ENCODE measurements around the gene CCNL1.
"Not testable (repeated sequence)": the region's sequence is repeated elsewhere in the genome, so short reads cannot be mapped to it uniquely, and the experiment has no call there.

The CCNL1 gene

GRCh38 chr3:157159762-157160657, at the start of gene CCNL1:
Gene CCNL1, minus strand, starts transcription at chr3:157160147. Its CDS starts 53 bp downstream, at chr3:157160094.
- no peaks in the 10 kb centered on the region for H3K27me3 ChIP-seq (ENCODE audit: control insufficient read depth in 1 of 2, insufficient read depth in 2 of 2, low read length in 2 of 2)
- peak within 1 kb of the TSS; percentile 80 to 88 for H3K4me3 ChIP-seq (ENCODE audit: low read depth in 1 of 2, low read length in 2 of 2)
- peaks cover 24 to 29% of the 10 kb centered on the region in 2 donors for H3K36me3 ChIP-seq (ENCODE audit: control insufficient read depth in 1 of 2, insufficient read depth in 2 of 2, low read length in 2 of 2)
- peak within 1 kb of the TSS; percentile 96 to 100 for H3K9ac ChIP-seq (ENCODE audit: low read depth in 1 of 2, low read length in 2 of 2)
- H3K9me3 ChIP-seq (ENCODE audit: control insufficient read depth in 1 of 2, low read length in 2 of 2), result no peaks in the 10 kb centered on the region
- peak within 1 kb of the TSS; percentile 99 for H3K27ac ChIP-seq (ENCODE audit: low read depth, low read length)
- peaks cover 40 to 48% of the 10 kb centered on the region in 2 donors for H3K4me1 ChIP-seq (ENCODE audit: control insufficient read depth in 1 of 2, insufficient read depth in 2 of 2, low read length in 2 of 2)

- Histone ChIP-seq H3K36me3 (ENCODE audit: control insufficient read depth in 1 of 2, insufficient read depth in 2 of 2, low read length in 2 of 2) (no peaks in the 10 kb centered on the region), H3K4me3 (ENCODE audit: low read depth in 1 of 2, low read length in 2 of 2) (no peak overlapping the region), H3K9me3 (ENCODE audit: control insufficient read depth in 1 of 2, low read length in 2 of 2) (no peaks in the 10 kb centered on the region), H3K27ac (ENCODE audit: low read depth, low read length) (no peak overlapping the region), H3K9ac (ENCODE audit: low read depth in 1 of 2, low read length in 2 of 2) (no peak overlapping the region), H3K27me3 (ENCODE audit: control insufficient read depth in 1 of 2, insufficient read depth in 2 of 2, low read length in 2 of 2) (no peaks in the 10 kb centered on the region), H3K4me1 (ENCODE audit: control insufficient read depth in 1 of 2, insufficient read depth in 2 of 2, low read length in 2 of 2) (peaks cover 0 to 5% of the 10 kb centered on the region in 2 donors)
Measured at GRCh38 chr3:157204880-157205279, 44.9 kb upstream of the CCNL1 start.

DNA sequence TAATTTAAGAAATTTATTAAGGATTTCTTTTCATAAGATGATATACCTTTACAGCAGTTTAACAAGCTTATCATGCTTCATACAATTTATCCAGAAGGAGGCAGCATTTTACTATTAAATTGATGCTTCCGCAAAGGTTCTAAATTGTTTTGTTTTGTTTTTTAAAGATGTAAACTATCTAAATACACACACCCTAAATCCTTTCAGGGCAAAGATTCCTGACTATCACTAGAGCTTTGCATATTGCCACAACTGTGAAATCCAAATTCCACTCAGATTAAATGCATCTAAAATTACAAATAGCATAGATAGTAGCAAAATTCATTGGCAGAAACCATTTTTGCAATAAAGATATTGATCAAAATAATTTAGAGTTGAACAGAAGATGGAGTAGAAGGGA, 44.5 kb upstream of the CCNL1 start:
- Histone ChIP-seq H3K4me1 (ENCODE audit: control insufficient read depth in 1 of 2, insufficient read depth in 2 of 2, low read length in 2 of 2) (peaks cover 0 to 5% of the 10 kb centered on the region in 2 donors), H3K9ac (ENCODE audit: low read depth in 1 of 2, low read length in 2 of 2) (no peak overlapping the region), H3K4me3 (ENCODE audit: low read depth in 1 of 2, low read length in 2 of 2) (no peak overlapping the region)

GRCh38 chr3:157201648-157202278, 41.8 kb upstream of the CCNL1 start:
- Histone ChIP-seq H3K4me3 (ENCODE audit: low read depth in 1 of 2, low read length in 2 of 2) (no peak overlapping the region), H3K4me1 (ENCODE audit: control insufficient read depth in 1 of 2, insufficient read depth in 2 of 2, low read length in 2 of 2) (peaks cover 0 to 5% of the 10 kb centered on the region in 2 donors), H3K9me3 (ENCODE audit: control insufficient read depth in 1 of 2, low read length in 2 of 2) (no peaks in the 10 kb centered on the region), H3K9ac (ENCODE audit: low read depth in 1 of 2, low read length in 2 of 2) (no peak overlapping the region), H3K27ac (ENCODE audit: low read depth, low read length) (no peak overlapping the region), H3K27me3 (ENCODE audit: control insufficient read depth in 1 of 2, insufficient read depth in 2 of 2, low read length in 2 of 2) (no peaks in the 10 kb centered on the region), H3K36me3 (ENCODE audit: control insufficient read depth in 1 of 2, insufficient read depth in 2 of 2, low read length in 2 of 2) (no peaks in the 10 kb centered on the region)

More for the DNA sequence above, 44.5 kb upstream of the CCNL1 start:
- H3K9me3 ChIP-seq (ENCODE audit: control insufficient read depth in 1 of 2, low read length in 2 of 2), result no peaks in the 10 kb centered on the region
- no peak overlapping the region for H3K27ac ChIP-seq (ENCODE audit: low read depth, low read length)
- H3K36me3 ChIP-seq (ENCODE audit: control insufficient read depth in 1 of 2, insufficient read depth in 2 of 2, low read length in 2 of 2), result no peaks in the 10 kb centered on the region
- H3K27me3 ChIP-seq (ENCODE audit: control insufficient read depth in 1 of 2, insufficient read depth in 2 of 2, low read length in 2 of 2), result no peaks in the 10 kb centered on the region

DNA sequence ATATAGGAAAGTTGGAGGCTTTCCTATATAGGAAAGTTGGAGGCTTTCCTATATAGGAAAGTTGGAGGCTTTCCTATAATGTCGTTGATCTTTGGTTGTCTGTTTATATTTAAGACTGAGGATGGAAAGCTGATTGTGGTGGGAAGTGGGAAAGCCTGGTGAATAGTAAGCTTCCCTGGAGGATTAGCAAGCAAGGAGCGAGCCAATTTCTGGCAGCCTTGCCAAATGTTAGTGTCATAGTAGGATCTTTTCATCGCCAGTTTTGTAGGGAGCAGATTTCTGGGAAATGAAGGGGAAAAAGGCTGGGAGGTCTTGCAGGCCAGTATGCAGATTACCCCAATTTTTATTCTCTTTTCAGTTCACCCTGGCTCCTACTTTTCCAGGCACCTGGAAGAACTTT, 39.9 kb upstream of the CCNL1 start:
- H3K36me3 ChIP-seq (ENCODE audit: control insufficient read depth in 1 of 2, insufficient read depth in 2 of 2, low read length in 2 of 2), result no peaks in the 10 kb centered on the region
- H3K9ac ChIP-seq (ENCODE audit: low read depth in 1 of 2, low read length in 2 of 2), result no peak overlapping the region
- no peak overlapping the region for H3K4me3 ChIP-seq (ENCODE audit: low read depth in 1 of 2, low read length in 2 of 2)
- H3K27me3 ChIP-seq (ENCODE audit: control insufficient read depth in 1 of 2, insufficient read depth in 2 of 2, low read length in 2 of 2), result no peaks in the 10 kb centered on the region
- peaks cover 0 to 5% of the 10 kb centered on the region in 2 donors for H3K4me1 ChIP-seq (ENCODE audit: control insufficient read depth in 1 of 2, insufficient read depth in 2 of 2, low read length in 2 of 2)
- peaks cover 4 to 9% of the 10 kb centered on the region in 2 donors for H3K9me3 ChIP-seq (ENCODE audit: control insufficient read depth in 1 of 2, low read length in 2 of 2)
- no peak overlapping the region for H3K27ac ChIP-seq (ENCODE audit: low read depth, low read length)

GRCh38 chr3:157195965-157196364, 36.0 kb upstream of the CCNL1 start:
- H3K9ac ChIP-seq (ENCODE audit: low read depth in 1 of 2, low read length in 2 of 2), result no peak overlapping the region
- no peak overlapping the region for H3K4me3 ChIP-seq (ENCODE audit: low read depth in 1 of 2, low read length in 2 of 2)
- no peaks in the 10 kb centered on the region for H3K4me1 ChIP-seq (ENCODE audit: control insufficient read depth in 1 of 2, insufficient read depth in 2 of 2, low read length in 2 of 2)
- H3K27ac ChIP-seq (ENCODE audit: low read depth, low read length), result no peak overlapping the region
- no peaks in the 10 kb centered on the region for H3K36me3 ChIP-seq (ENCODE audit: control insufficient read depth in 1 of 2, insufficient read depth in 2 of 2, low read length in 2 of 2)
- H3K9me3 ChIP-seq (ENCODE audit: control insufficient read depth in 1 of 2, low read length in 2 of 2), result peaks cover 4 to 11% of the 10 kb centered on the region in 2 donors
- no peaks in the 10 kb centered on the region for H3K27me3 ChIP-seq (ENCODE audit: control insufficient read depth in 1 of 2, insufficient read depth in 2 of 2, low read length in 2 of 2)

GRCh38 chr3:157191149-157191548, 31.2 kb upstream of the CCNL1 start:
- not testable (repeated sequence) for H3K36me3 ChIP-seq (ENCODE audit: control insufficient read depth in 1 of 2, insufficient read depth in 2 of 2, low read length in 2 of 2); H3K9ac ChIP-seq (ENCODE audit: low read depth in 1 of 2, low read length in 2 of 2); H3K27me3 ChIP-seq (ENCODE audit: control insufficient read depth in 1 of 2, insufficient read depth in 2 of 2, low read length in 2 of 2); H3K4me3 ChIP-seq (ENCODE audit: low read depth in 1 of 2, low read length in 2 of 2); H3K27ac ChIP-seq (ENCODE audit: low read depth, low read length); H3K4me1 ChIP-seq (ENCODE audit: control insufficient read depth in 1 of 2, insufficient read depth in 2 of 2, low read length in 2 of 2)
- peaks cover 29 to 43% of the 10 kb centered on the region in 2 donors for H3K9me3 ChIP-seq (ENCODE audit: control insufficient read depth in 1 of 2, low read length in 2 of 2)

DNA sequence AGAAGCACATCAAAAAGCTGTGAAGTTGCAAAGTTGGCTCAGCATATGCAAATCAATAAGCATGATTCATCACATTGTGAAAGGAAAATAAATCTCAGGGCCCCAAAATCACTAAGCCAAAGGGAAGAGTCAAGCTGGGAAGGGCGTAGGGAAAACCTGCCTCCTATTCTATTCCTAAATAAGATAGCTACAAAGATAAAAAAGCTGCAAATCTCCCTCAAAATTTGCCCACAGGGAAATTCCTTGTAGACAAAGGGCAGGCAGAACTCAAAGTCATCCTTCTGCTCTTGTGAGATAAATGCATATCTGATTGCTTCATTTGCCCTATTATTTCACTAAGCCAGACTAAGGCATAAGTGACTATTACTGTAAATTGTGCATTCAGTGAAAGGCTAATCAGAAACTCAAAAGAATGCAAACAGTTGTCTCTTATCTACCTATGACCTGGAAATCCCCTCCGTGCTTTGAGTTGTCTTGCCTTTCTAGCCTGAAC, 30.5 kb upstream of the CCNL1 start:
- Histone ChIP-seq H3K27me3 (ENCODE audit: control insufficient read depth in 1 of 2, insufficient read depth in 2 of 2, low read length in 2 of 2) (no peaks in the 10 kb centered on the region), H3K9ac (ENCODE audit: low read depth in 1 of 2, low read length in 2 of 2) (no peak overlapping the region), H3K9me3 (ENCODE audit: control insufficient read depth in 1 of 2, low read length in 2 of 2) (peaks cover 28 to 46% of the 10 kb centered on the region in 2 donors), H3K27ac (ENCODE audit: low read depth, low read length) (no peak overlapping the region), H3K4me1 (ENCODE audit: control insufficient read depth in 1 of 2, insufficient read depth in 2 of 2, low read length in 2 of 2) (no peaks in the 10 kb centered on the region), H3K36me3 (ENCODE audit: control insufficient read depth in 1 of 2, insufficient read depth in 2 of 2, low read length in 2 of 2) (peaks cover 0 to 7% of the 10 kb centered on the region in 2 donors), H3K4me3 (ENCODE audit: low read depth in 1 of 2, low read length in 2 of 2) (no peak overlapping the region)

DNA sequence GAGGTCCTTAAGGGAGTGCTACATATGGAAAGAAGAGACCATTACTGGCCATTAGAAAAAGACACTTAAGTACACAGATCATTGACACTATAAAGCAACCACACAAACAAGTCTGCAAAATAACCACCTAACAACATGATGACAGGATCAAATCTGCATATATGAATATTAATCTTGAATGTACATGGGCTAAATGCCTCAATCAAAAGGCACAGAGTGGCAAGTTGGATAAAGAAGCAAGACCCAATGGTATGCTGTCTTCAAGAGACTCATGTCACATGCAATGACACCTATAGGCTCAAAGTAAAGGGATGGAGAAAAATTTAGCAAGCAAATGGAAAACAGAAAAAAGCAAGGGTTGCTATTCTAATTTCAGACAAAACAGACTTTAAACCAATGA, 28.4 kb upstream of the CCNL1 start:
- peaks cover 0 to 14% of the 10 kb centered on the region in 2 donors for H3K36me3 ChIP-seq (ENCODE audit: control insufficient read depth in 1 of 2, insufficient read depth in 2 of 2, low read length in 2 of 2)
- H3K27me3 ChIP-seq (ENCODE audit: control insufficient read depth in 1 of 2, insufficient read depth in 2 of 2, low read length in 2 of 2), result no peaks in the 10 kb centered on the region
- peaks cover 28 to 47% of the 10 kb centered on the region in 2 donors for H3K9me3 ChIP-seq (ENCODE audit: control insufficient read depth in 1 of 2, low read length in 2 of 2)
- no peak overlapping the region for H3K27ac ChIP-seq (ENCODE audit: low read depth, low read length)
- no peaks in the 10 kb centered on the region for H3K4me1 ChIP-seq (ENCODE audit: control insufficient read depth in 1 of 2, insufficient read depth in 2 of 2, low read length in 2 of 2)
- no peak overlapping the region for H3K9ac ChIP-seq (ENCODE audit: low read depth in 1 of 2, low read length in 2 of 2)
- no peak overlapping the region for H3K4me3 ChIP-seq (ENCODE audit: low read depth in 1 of 2, low read length in 2 of 2)

GRCh38 chr3:157182879-157183278, 22.9 kb upstream of the CCNL1 start:
- no peak overlapping the region for H3K4me3 ChIP-seq (ENCODE audit: low read depth in 1 of 2, low read length in 2 of 2)
- H3K27ac ChIP-seq (ENCODE audit: low read depth, low read length), result no peak overlapping the region
- H3K4me1 ChIP-seq (ENCODE audit: control insufficient read depth in 1 of 2, insufficient read depth in 2 of 2, low read length in 2 of 2), result no peaks in the 10 kb centered on the region
- no peaks in the 10 kb centered on the region for H3K27me3 ChIP-seq (ENCODE audit: control insufficient read depth in 1 of 2, insufficient read depth in 2 of 2, low read length in 2 of 2)
- peaks cover 15 to 29% of the 10 kb centered on the region in 2 donors for H3K9me3 ChIP-seq (ENCODE audit: control insufficient read depth in 1 of 2, low read length in 2 of 2)
- H3K9ac ChIP-seq (ENCODE audit: low read depth in 1 of 2, low read length in 2 of 2), result no peak overlapping the region
- H3K36me3 ChIP-seq (ENCODE audit: control insufficient read depth in 1 of 2, insufficient read depth in 2 of 2, low read length in 2 of 2), result peaks cover 0 to 17% of the 10 kb centered on the region in 2 donors

All from duodenal mucosa (tissue), 2 donors.